Aorta (tissue), 5 donors: ENCODE data around the gene CENPH. TPM values are rescaled to one million over a fixed set of nuclear protein-coding genes. Genes with fewer than 3 reads are reported as not detected.
"Not testable (repeated sequence)": the region's sequence is repeated elsewhere in the genome, so short reads cannot be mapped to it uniquely, and the experiment has no call there.

Source experiments
- ATAC-seq: fragments of 200-7000 bp; cut with Tn5 transposase; one replicate; pipeline ENCODE4 v1.9.1; 2022; ENCODE audit warnings: moderate library complexity; ENCODE audit not compliant: low FRiP score
- DNase-seq, 2 donors: peaks; one replicate each; pipeline ENCODE4 v3.0.0-alpha.2; 2020
- H3K27ac ChIP-seq, 2 donors: one replicate each; pipeline ENCODE4 v1.5.1; 2013; ENCODE audit warnings: low read length in 2 of 2, mild to moderate bottlenecking in 2 of 2, moderate library complexity in 2 of 2, control low read depth in 1 of 2, inconsistent platforms in 1 of 2, low read depth in 1 of 2
- H3K27me3 ChIP-seq, 2 donors: one replicate each; pipeline ENCODE4 v1.6.1; 2013; ENCODE audit warnings: control low read depth in 1 of 2, low read length in 1 of 2, mild to moderate bottlenecking in 1 of 2, moderate library complexity in 1 of 2; ENCODE audit not compliant: insufficient read depth in 2 of 2, control insufficient read depth in 1 of 2
- H3K36me3 ChIP-seq, 2 donors: one replicate each; pipeline ENCODE4 v1.6.1; 2013; ENCODE audit warnings: control low read depth in 1 of 2, low read length in 1 of 2, mild to moderate bottlenecking in 1 of 2; ENCODE audit not compliant: insufficient read depth in 2 of 2, control insufficient read depth in 1 of 2
- H3K4me1 ChIP-seq, 2 donors: one replicate each; pipeline ENCODE4 v1.6.1; 2013; ENCODE audit warnings: low read length in 2 of 2, control low read depth in 1 of 2, mild to moderate bottlenecking in 1 of 2, moderate library complexity in 1 of 2; ENCODE audit not compliant: insufficient read depth in 2 of 2, control insufficient read depth in 1 of 2
- H3K4me3 ChIP-seq, 2 donors: one replicate each; pipeline ENCODE4 v1.5.1; 2013; ENCODE audit warnings: low read length in 2 of 2, control low read depth in 1 of 2, mild to moderate bottlenecking in 1 of 2
- H3K9me3 ChIP-seq: one replicate; pipeline ENCODE4 v1.6.1; 2013; ENCODE audit warnings: mild to moderate bottlenecking, low read length; ENCODE audit not compliant: control insufficient read depth
- WGBS, 2 donors: extraction: QIAGEN DNeasy Blood & Tissue Kit; methylation state at CpG; one replicate each; pipeline ENCODE4 v1.1.7; 2013; 5-methylcytosine and 5-hydroxymethylcytosine counted together
- intact Hi-C, 2 donors: fragments of 100-400 bp; cut with DNase I; formaldehyde crosslinking; loops; one replicate each; pipeline versions ENCODE4 v1.14.2 to v1.15.0; 2022
- long read RNA-seq, 2 donors: library from polyadenylated mRNA; unstranded; transcript quantifications; one replicate each; pipeline ENCODE4 v2.0.0, GENCODE V29; 2020 to 2021
- polyA plus RNA-seq, 2 donors: library from polyadenylated mRNA; stranded (reverse); fragments of 200-250 nt; gene quantifications; one replicate each; pipeline ENCODE4 v1.2.3, GENCODE V29; 2013
- total RNA-seq, 2 donors: library from RNA; stranded (reverse); fragmentation: NEBNext Ultra II Directional; extraction: Animal tissue kit (Norgen Biotek cat#: 25700); gene quantifications; one replicate each; pipeline ENCODE4 v1.2.1, GENCODE V29; 2021
- donor health status: healthy with polysubstance abuse.
- donor health status: Bipolar disorder and iron deficiency.
- donor health status: DM: no; HTN: no; CAD: no.
- donor health status: DM: no; HTN: no; CAD: no.
- donor health status: DM: yes; HTN: yes; CAD: no.

CENPH gene
- total RNA-seq (1 to 10 TPM; 2.2 to 2.3 TPM), polyA plus RNA-seq (1 to 10 TPM in 1 of 2 donors, under 1 TPM in 1; 0.38 to 3.3 TPM)
- long read RNA-seq, donor 1, transcript CENPH-201 (9 exons, 1,389 nt) = major isoform, 8 of 8 reads
- long read RNA-seq, donor 1, partial matches to known transcripts = 0 of 8 reads
- long read RNA-seq, donor 1, other reads (novel, unspliced or antisense) = 0 of 8 reads
- long read RNA-seq, donor 2, partial matches to known transcripts = 0 of 2 reads
- long read RNA-seq, donor 2, other reads (novel, unspliced or antisense) = 1 of 2 reads

- no peaks in the 10 kb centered on the region for H3K27me3 ChIP-seq
- peak within 1 kb of the TSS in 1 of 2 donors; percentile 47 for H3K27ac ChIP-seq
- peak; percentile 97 for ATAC-seq
- WGBS, 2 donors = 0% methylated on average over 54 to 55 of the region's 55 CpGs
- no peaks in the 10 kb centered on the region for H3K36me3 ChIP-seq
- peak; percentile 94 to 95 for DNase-seq
- intact Hi-C loops = no loop called here
- H3K9me3 ChIP-seq = no peaks in the 10 kb centered on the region
- peak within 1 kb of the TSS; percentile 50 to 72 for H3K4me3 ChIP-seq
- H3K4me1 ChIP-seq = peaks cover 0 to 2% of the 10 kb centered on the region in 2 donors
Observed at GRCh38 chr5:69189162-69190086, at the start of gene CENPH. Gene CENPH (plus strand): TSS chr5:69189583. CDS start chr5:69189635, 52 bp downstream.

- not testable (repeated sequence) for ATAC-seq, H3K27me3 ChIP-seq
Observed at GRCh38 chr5:69140239-69140638, 49.1 kb upstream of the CENPH start.

GRCh38 chr5:69140827-69141226, 48.6 kb upstream of the CENPH start:
- Histone ChIP-seq H3K9me3 (no peaks in the 10 kb centered on the region), H3K4me1 (no peaks in the 10 kb centered on the region), H3K4me3 (no peak overlapping the region), H3K27ac (no peak overlapping the region), H3K36me3 (no peaks in the 10 kb centered on the region), H3K27me3 (no peaks in the 10 kb centered on the region)
- intact Hi-C loops = no loop called here
- no peak for DNase-seq
- WGBS, 2 donors = 78 to 81% methylated on average over 1 of the region's 1 CpG
- ATAC-seq = no peak

More at GRCh38 chr5:69140239-69140638, 49.1 kb upstream of the CENPH start:
- DNase-seq, H3K36me3 ChIP-seq, H3K27ac ChIP-seq, H3K4me1 ChIP-seq, H3K4me3 ChIP-seq, intact Hi-C loops, H3K9me3 ChIP-seq: not testable (repeated sequence)
- 94 to 95% methylated on average over 4 of the region's 4 CpGs for WGBS, 2 donors

- H3K4me1 ChIP-seq, H3K4me3 ChIP-seq, intact Hi-C loops, H3K27me3 ChIP-seq, H3K27ac ChIP-seq, ATAC-seq, H3K36me3 ChIP-seq, H3K9me3 ChIP-seq, DNase-seq: not testable (repeated sequence)
- 96 to 97% methylated on average over 7 of the region's 7 CpGs for WGBS, 2 donors
Observed at GRCh38 chr5:69148576-69148975, 40.8 kb upstream of the CENPH start.

- Histone ChIP-seq H3K27ac (no peak overlapping the region), H3K27me3 (no peaks in the 10 kb centered on the region), H3K36me3 (no peaks in the 10 kb centered on the region), H3K9me3 (no peaks in the 10 kb centered on the region), H3K4me3 (no peak overlapping the region), H3K4me1 (no peaks in the 10 kb centered on the region)
- DNase-seq (no peak), ATAC-seq (no peak)
- intact Hi-C loops = no loop called here
- 89 to 90% methylated on average over 2 of the region's 2 CpGs for WGBS, 2 donors
Observed at GRCh38 chr5:69148981-69149675, 40.3 kb upstream of the CENPH start.

- Histone ChIP-seq H3K27ac (no peak overlapping the region), H3K4me1 (no peaks in the 10 kb centered on the region), H3K36me3 (no peaks in the 10 kb centered on the region), H3K9me3 (no peaks in the 10 kb centered on the region), H3K4me3 (no peak overlapping the region), H3K27me3 (no peaks in the 10 kb centered on the region)
- intact Hi-C loops = no loop called here
- 88 to 94% methylated on average over 5 of the region's 5 CpGs for WGBS, 2 donors
- DNase-seq (no peak), ATAC-seq (no peak)
Observed at GRCh38 chr5:69149676-69150010, 39.7 kb upstream of the CENPH start.

GRCh38 chr5:69152731-69153130, 36.7 kb upstream of the CENPH start:
- whole genome bisulfite sequencing, 2 donors = 71 to 85% methylated on average over 3 of the region's 3 CpGs
- ATAC-seq (no peak), DNase-seq (no peak)
- H3K27ac ChIP-seq = no peak overlapping the region
- no peaks in the 10 kb centered on the region for H3K4me1 ChIP-seq
- no peaks in the 10 kb centered on the region for H3K9me3 ChIP-seq
- no peak overlapping the region for H3K4me3 ChIP-seq
- no peaks in the 10 kb centered on the region for H3K36me3 ChIP-seq
- intact Hi-C loops = no loop called here
- H3K27me3 ChIP-seq = no peaks in the 10 kb centered on the region

GRCh38 chr5:69156456-69156855, 32.9 kb upstream of the CENPH start:
- H3K36me3 ChIP-seq = no peaks in the 10 kb centered on the region
- no peak overlapping the region for H3K27ac ChIP-seq
- no peaks in the 10 kb centered on the region for H3K4me1 ChIP-seq
- intact Hi-C loops = no loop called here
- no peak for ATAC-seq
- H3K4me3 ChIP-seq = no peak overlapping the region
- DNase-seq = no peak
- no peaks in the 10 kb centered on the region for H3K9me3 ChIP-seq
- no peaks in the 10 kb centered on the region for H3K27me3 ChIP-seq
- 98% methylated on average over 11 of the region's 11 CpGs for WGBS, 2 donors
